ENCODE results near the gene SRPK2. TPM values are rescaled to one million over a fixed set of nuclear protein-coding genes. Genes with fewer than 3 reads are reported as not detected.
A peak's percentile ranks its signal among the peaks of the same experiment; 100 is the strongest.

The SRPK2 gene
- total and polyA plus RNA-seq, 2 of the 13 experiments (the other 11 are each of a cell fraction or from before 2014, with no cell fraction given): 10.1 to 22.3 TPM

DNA sequence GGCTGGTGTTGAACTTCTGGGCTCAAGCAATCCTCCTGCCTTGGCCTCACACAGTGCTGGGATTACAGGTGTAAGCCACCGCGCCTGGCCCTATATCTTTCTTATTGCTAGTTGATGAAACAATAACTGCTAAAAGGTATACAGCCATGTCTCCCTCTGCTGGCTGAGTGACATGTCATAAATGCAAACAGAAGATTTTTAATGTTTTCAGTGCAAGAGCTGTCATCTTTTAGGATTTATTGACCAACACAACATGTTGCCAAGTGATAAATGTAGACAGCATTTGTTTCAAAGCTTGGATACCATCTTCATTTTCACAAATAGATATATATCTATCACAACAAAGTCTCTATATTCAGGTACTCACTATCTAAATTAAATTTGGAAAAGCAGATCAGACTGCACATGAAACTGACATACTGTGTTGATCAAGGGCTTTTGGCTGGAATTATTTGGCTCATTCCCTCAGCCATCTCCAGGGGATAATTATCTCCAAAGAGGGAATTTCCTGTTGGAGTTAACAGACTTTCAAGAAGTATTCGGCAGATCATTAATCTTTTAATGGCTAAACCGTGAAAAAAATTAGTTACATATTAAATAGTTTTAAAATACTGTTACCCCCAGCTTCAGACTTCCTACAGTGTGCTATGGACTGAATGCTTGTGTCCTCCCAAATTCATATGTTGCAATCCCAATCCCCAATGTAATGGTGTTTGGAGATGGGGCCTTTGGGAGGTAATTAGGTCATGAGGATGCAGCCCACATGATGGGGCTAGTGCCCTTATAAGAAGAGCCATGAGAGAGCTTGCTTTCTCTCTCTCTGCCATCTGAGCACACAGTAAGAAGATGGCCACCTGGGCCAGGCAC is 41.3 kb upstream of the SRPK2 start (continued):
- no peak for TF ChIP-seq KLF13 (CRISPR knock-in tag; IDR thresholded peaks at IDR 0.05)
- TF ChIP-seq STAG1 (CRISPR knock-in tag; IDR thresholded peaks at IDR 0.05): peak; percentile 77
- TF ChIP-seq SMC3 (IDR thresholded peaks at IDR 0.05; ENCODE audit: low read length): peak; percentile 67; the same call in 1 of the 2 replicates
- TF ChIP-seq MIXL1 (CRISPR knock-in tag; IDR thresholded peaks at IDR 0.05): peak; percentile 61; the same call in 1 of the 2 replicates
- no peak for TF ChIP-seq NR3C1 (CRISPR knock-in tag; IDR thresholded peaks at IDR 0.05)
- TF ChIP-seq EEA1 (CRISPR knock-in tag; IDR thresholded peaks at IDR 0.05; ENCODE audit: borderline replicate concordance): no peak
- no peak for TF ChIP-seq PTBP1 (IDR thresholded peaks at IDR 0.05; ENCODE audit: low read depth, low read length, poor library complexity, severe bottlenecking)
- TF ChIP-seq, protein P1, sequence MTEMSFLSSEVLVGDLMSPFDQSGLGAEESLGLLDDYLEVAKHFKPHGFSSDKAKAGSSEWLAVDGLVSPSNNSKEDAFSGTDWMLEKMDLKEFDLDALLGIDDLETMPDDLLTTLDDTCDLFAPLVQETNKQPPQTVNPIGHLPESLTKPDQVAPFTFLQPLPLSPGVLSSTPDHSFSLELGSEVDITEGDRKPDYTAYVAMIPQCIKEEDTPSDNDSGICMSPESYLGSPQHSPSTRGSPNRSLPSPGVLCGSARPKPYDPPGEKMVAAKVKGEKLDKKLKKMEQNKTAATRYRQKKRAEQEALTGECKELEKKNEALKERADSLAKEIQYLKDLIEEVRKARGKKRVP (CRISPR knock-in tag; IDR thresholded peaks at IDR 0.05): no peak
- no peak for TF ChIP-seq ONECUT2 (CRISPR knock-in tag; IDR thresholded peaks at IDR 0.05)
- TF ChIP-seq, protein P2, sequence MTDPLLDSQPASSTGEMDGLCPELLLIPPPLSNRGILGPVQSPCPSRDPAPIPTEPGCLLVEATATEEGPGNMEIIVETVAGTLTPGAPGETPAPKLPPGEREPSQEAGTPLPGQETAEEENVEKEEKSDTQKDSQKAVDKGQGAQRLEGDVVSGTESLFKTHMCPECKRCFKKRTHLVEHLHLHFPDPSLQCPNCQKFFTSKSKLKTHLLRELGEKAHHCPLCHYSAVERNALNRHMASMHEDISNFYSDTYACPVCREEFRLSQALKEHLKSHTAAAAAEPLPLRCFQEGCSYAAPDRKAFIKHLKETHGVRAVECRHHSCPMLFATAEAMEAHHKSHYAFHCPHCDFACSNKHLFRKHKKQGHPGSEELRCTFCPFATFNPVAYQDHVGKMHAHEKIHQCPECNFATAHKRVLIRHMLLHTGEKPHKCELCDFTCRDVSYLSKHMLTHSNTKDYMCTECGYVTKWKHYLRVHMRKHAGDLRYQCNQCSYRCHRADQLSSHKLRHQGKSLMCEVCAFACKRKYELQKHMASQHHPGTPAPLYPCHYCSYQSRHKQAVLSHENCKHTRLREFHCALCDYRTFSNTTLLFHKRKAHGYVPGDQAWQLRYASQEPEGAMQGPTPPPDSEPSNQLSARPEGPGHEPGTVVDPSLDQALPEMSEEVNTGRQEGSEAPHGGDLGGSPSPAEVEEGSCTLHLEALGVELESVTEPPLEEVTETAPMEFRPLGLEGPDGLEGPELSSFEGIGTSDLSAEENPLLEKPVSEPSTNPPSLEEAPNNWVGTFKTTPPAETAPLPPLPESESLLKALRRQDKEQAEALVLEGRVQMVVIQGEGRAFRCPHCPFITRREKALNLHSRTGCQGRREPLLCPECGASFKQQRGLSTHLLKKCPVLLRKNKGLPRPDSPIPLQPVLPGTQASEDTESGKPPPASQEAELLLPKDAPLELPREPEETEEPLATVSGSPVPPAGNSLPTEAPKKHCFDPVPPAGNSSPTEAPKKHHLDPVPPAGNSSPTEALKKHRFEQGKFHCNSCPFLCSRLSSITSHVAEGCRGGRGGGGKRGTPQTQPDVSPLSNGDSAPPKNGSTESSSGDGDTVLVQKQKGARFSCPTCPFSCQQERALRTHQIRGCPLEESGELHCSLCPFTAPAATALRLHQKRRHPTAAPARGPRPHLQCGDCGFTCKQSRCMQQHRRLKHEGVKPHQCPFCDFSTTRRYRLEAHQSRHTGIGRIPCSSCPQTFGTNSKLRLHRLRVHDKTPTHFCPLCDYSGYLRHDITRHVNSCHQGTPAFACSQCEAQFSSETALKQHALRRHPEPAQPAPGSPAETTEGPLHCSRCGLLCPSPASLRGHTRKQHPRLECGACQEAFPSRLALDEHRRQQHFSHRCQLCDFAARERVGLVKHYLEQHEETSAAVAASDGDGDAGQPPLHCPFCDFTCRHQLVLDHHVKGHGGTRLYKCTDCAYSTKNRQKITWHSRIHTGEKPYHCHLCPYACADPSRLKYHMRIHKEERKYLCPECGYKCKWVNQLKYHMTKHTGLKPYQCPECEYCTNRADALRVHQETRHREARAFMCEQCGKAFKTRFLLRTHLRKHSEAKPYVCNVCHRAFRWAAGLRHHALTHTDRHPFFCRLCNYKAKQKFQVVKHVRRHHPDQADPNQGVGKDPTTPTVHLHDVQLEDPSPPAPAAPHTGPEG (CRISPR knock-in tag; IDR thresholded peaks at IDR 0.05): no peak
- TF ChIP-seq ZNF292 (CRISPR knock-in tag; IDR thresholded peaks at IDR 0.05; ENCODE audit: borderline replicate concordance, low read depth): no peak
- no peak for TF ChIP-seq ZNF703 (CRISPR knock-in tag; IDR thresholded peaks at IDR 0.05; ENCODE audit: borderline replicate concordance)
- TF ChIP-seq SP1 (IDR thresholded peaks at IDR 0.05): no peak
- no peak for TF ChIP-seq SP1 (CRISPR knock-in tag; IDR thresholded peaks at IDR 0.05)
- TF ChIP-seq, protein P3, sequence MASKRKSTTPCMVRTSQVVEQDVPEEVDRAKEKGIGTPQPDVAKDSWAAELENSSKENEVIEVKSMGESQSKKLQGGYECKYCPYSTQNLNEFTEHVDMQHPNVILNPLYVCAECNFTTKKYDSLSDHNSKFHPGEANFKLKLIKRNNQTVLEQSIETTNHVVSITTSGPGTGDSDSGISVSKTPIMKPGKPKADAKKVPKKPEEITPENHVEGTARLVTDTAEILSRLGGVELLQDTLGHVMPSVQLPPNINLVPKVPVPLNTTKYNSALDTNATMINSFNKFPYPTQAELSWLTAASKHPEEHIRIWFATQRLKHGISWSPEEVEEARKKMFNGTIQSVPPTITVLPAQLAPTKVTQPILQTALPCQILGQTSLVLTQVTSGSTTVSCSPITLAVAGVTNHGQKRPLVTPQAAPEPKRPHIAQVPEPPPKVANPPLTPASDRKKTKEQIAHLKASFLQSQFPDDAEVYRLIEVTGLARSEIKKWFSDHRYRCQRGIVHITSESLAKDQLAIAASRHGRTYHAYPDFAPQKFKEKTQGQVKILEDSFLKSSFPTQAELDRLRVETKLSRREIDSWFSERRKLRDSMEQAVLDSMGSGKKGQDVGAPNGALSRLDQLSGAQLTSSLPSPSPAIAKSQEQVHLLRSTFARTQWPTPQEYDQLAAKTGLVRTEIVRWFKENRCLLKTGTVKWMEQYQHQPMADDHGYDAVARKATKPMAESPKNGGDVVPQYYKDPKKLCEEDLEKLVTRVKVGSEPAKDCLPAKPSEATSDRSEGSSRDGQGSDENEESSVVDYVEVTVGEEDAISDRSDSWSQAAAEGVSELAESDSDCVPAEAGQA (IDR thresholded peaks at IDR 0.05; ENCODE audit: low read depth): no peak
- TF ChIP-seq, protein P3 (CRISPR knock-in tag; IDR thresholded peaks at IDR 0.05; ENCODE audit: borderline replicate concordance): no peak
- no peak for TF ChIP-seq ERF (CRISPR knock-in tag; IDR thresholded peaks at IDR 0.05)
- TF ChIP-seq TRIM24 (CRISPR knock-in tag; IDR thresholded peaks at IDR 0.05): no peak

Measured in HepG2 (cell line).